ENCODE results near the gene NFKB1. TPM values are rescaled to one million over a fixed set of nuclear protein-coding genes. Genes with fewer than 3 reads are reported as not detected.

Gene NFKB1
- total and polyA plus RNA-seq, 9 of the 15 experiments (the other 6 are each of a cell fraction or from before 2014, with no cell fraction given) = 2.4 to 14.5 (median 10.3) TPM

- no peak for DNase-seq (ENCODE audit: extremely low read depth in 1 of 4, low spot score in 3 of 4)
- no peaks in the 10 kb centered on the region for H3K79me2 ChIP-seq (ENCODE audit: control insufficient read depth, insufficient read depth, low read length)
- H3K9ac ChIP-seq (ENCODE audit: insufficient read depth in 1 of 2, low read depth in 2 of 2, low read length in 2 of 2) = no peak overlapping the region
- in situ Hi-C loops (cut with MboI) = no loop called here
- no peak overlapping the region for H3K4me3 ChIP-seq
- H4K20me1 ChIP-seq (replicated peaks; ENCODE audit: control insufficient read depth, insufficient read depth, low read length) = no peaks in the 10 kb centered on the region
- TF ChIP-seq XRCC3 (IDR thresholded peaks at IDR 0.05) = no peak
- peak; percentile 83 for TF ChIP-seq FOSL1 (tag; conservative IDR thresholded peaks at IDR 0.05)
- ChIA-PET CTCF (ENCODE audit: low intra/inter-chr PET ratio) (interaction anchor here (0.6 to 0.7 kb wide), 2 partner anchors 367 to 1127 kb away, joined by 3 to 4 read pairs; no protein-coding TSS in a partner anchor), POLR2A (interaction anchor here (0.6 kb wide), 1 partner anchor 1656 kb away, joined by 3 read pairs; no protein-coding TSS in a partner anchor)
- H3K4me1 ChIP-seq (replicated peaks in 1 of 2; ENCODE audit: control insufficient read depth in 2 of 2, insufficient read depth in 2 of 2, low read length in 2 of 2) = no peaks in the 10 kb centered on the region
- no peaks in the 10 kb centered on the region for H3K9me1 ChIP-seq (ENCODE audit: control insufficient read depth, insufficient read depth, low read length)
- ATAC-seq = no peak
- H3K4me2 ChIP-seq (ENCODE audit: insufficient read depth, low read length) = no peak overlapping the region
- no peaks in the 10 kb centered on the region for H3K27me3 ChIP-seq (ENCODE audit: control insufficient read depth in 2 of 2, insufficient read depth in 2 of 2, low read length in 2 of 2)
- BruUV-seq (replicated peaks) = no TSS peak
- no peak overlapping the region for H3K27ac ChIP-seq (ENCODE audit: extremely low read depth, low read depth, low read length)
- intact Hi-C loops (cut with micrococcal nuclease) = no loop called here
- no peak for FAIRE-seq
- no peaks in the 10 kb centered on the region for H3K9me3 ChIP-seq (replicated peaks; ENCODE audit: control insufficient read depth, insufficient read depth, low read depth, low read length)
- H2AFZ ChIP-seq (ENCODE audit: low read depth, low read length) = no peak overlapping the region
- no CpG with 5 or more reads among the region's 1 CpG for WGBS (ENCODE audit: insufficient coverage, low coverage, missing lambda C conversion rate)
- no peaks in the 10 kb centered on the region for H3K36me3 ChIP-seq (ENCODE audit: control insufficient read depth, insufficient read depth, low read length)
These were observed 161.9 kb downstream of the NFKB1 start for GRCh38 chr4:102663073-102663472.

DNA sequence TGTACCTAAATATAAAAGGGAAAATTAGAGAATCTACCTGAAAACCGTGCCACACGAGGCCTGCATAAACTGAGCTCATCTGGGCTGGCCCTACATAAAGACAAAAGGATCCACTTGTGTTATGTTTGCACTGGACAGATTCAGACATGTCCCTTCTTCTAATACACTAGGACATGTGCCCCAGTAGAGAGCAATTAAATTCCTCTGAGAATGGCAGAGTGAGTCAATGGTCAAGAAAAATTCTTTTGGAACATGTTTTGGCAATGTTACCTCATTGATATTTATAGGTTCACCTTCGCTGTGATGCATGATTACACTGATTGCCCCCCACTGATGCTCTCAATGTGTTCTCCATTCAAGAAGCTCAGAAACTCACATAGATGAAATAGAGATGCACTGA lies 164.4 kb downstream of the NFKB1 start:
- Histone ChIP-seq H3K9ac (ENCODE audit: insufficient read depth in 1 of 2, low read depth in 2 of 2, low read length in 2 of 2) (no peak overlapping the region), H3K27ac (ENCODE audit: extremely low read depth, low read depth, low read length) (no peak overlapping the region), H3K27me3 (ENCODE audit: control insufficient read depth in 2 of 2, insufficient read depth in 2 of 2, low read length in 2 of 2) (no peaks in the 10 kb centered on the region), H3K9me1 (ENCODE audit: control insufficient read depth, insufficient read depth, low read length) (no peaks in the 10 kb centered on the region), H2AFZ (ENCODE audit: low read depth, low read length) (no peak overlapping the region), H3K36me3 (ENCODE audit: control insufficient read depth, insufficient read depth, low read length) (no peaks in the 10 kb centered on the region), H3K79me2 (ENCODE audit: control insufficient read depth, insufficient read depth, low read length) (no peaks in the 10 kb centered on the region), H3K4me1 (replicated peaks in 1 of 2; ENCODE audit: control insufficient read depth in 2 of 2, insufficient read depth in 2 of 2, low read length in 2 of 2) (no peaks in the 10 kb centered on the region), H3K4me2 (ENCODE audit: insufficient read depth, low read length) (no peak overlapping the region), H3K4me3 (no peak overlapping the region), H4K20me1 (replicated peaks; ENCODE audit: control insufficient read depth, insufficient read depth, low read length) (no peaks in the 10 kb centered on the region), H3K9me3 (replicated peaks; ENCODE audit: control insufficient read depth, insufficient read depth, low read depth, low read length) (no peaks in the 10 kb centered on the region)
- CTCF ChIA-PET (ENCODE audit: low intra/inter-chr PET ratio) = no interaction called here
- FAIRE-seq = no peak
- POLR2A ChIA-PET = no interaction called here
- ATAC-seq = no peak
- DNase-seq (ENCODE audit: extremely low read depth in 1 of 4, low spot score in 3 of 4) = no peak
- in situ Hi-C loops (cut with MboI) = no loop called here
- BruUV-seq (replicated peaks) = no TSS peak
- WGBS (ENCODE audit: insufficient coverage, low coverage, missing lambda C conversion rate) = 34% methylated on average over 3 of the region's 3 CpGs
- intact Hi-C loops (cut with micrococcal nuclease) = no loop called here
- no peak for TF ChIP-seq HNRNPH1 (optimal IDR thresholded peaks at IDR 0.05; ENCODE audit: low read depth, low read length)
- no peak for TF ChIP-seq ELF4 (CRISPR knock-in tag; IDR thresholded peaks at IDR 0.05)
- TF ChIP-seq SIX5 (IDR thresholded peaks at IDR 0.05; ENCODE audit: borderline replicate concordance in 1 of 2, insufficient read depth in 1 of 2, low read depth in 1 of 2, low read length in 2 of 2) = no peak
- no peak for TF ChIP-seq ZNF316 (IDR thresholded peaks at IDR 0.05)
- TF ChIP-seq EZH2 (IDR thresholded peaks at IDR 0.05; ENCODE audit: borderline replicate concordance, low read depth, low read length) = no peak
- TF ChIP-seq, protein P1, sequence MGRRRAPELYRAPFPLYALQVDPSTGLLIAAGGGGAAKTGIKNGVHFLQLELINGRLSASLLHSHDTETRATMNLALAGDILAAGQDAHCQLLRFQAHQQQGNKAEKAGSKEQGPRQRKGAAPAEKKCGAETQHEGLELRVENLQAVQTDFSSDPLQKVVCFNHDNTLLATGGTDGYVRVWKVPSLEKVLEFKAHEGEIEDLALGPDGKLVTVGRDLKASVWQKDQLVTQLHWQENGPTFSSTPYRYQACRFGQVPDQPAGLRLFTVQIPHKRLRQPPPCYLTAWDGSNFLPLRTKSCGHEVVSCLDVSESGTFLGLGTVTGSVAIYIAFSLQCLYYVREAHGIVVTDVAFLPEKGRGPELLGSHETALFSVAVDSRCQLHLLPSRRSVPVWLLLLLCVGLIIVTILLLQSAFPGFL (CRISPR knock-in tag; IDR thresholded peaks at IDR 0.05) = no peak
- no peak for TF ChIP-seq ZNF764 (CRISPR knock-in tag; IDR thresholded peaks at IDR 0.05; ENCODE audit: low read depth)
- TF ChIP-seq, protein P2, sequence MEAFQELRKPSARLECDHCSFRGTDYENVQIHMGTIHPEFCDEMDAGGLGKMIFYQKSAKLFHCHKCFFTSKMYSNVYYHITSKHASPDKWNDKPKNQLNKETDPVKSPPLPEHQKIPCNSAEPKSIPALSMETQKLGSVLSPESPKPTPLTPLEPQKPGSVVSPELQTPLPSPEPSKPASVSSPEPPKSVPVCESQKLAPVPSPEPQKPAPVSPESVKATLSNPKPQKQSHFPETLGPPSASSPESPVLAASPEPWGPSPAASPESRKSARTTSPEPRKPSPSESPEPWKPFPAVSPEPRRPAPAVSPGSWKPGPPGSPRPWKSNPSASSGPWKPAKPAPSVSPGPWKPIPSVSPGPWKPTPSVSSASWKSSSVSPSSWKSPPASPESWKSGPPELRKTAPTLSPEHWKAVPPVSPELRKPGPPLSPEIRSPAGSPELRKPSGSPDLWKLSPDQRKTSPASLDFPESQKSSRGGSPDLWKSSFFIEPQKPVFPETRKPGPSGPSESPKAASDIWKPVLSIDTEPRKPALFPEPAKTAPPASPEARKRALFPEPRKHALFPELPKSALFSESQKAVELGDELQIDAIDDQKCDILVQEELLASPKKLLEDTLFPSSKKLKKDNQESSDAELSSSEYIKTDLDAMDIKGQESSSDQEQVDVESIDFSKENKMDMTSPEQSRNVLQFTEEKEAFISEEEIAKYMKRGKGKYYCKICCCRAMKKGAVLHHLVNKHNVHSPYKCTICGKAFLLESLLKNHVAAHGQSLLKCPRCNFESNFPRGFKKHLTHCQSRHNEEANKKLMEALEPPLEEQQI (IDR thresholded peaks at IDR 0.05) = no peak
- TF ChIP-seq MBD2 (IDR thresholded peaks at IDR 0.05; ENCODE audit: borderline replicate concordance, low read depth) = no peak
- no peak for TF ChIP-seq E2F3 (CRISPR knock-in tag; IDR thresholded peaks at IDR 0.05)
- no peak for TF ChIP-seq SMC3 (conservative IDR thresholded peaks at IDR 0.05; ENCODE audit: insufficient read depth, low read depth, low read length)
- no peak for TF ChIP-seq ADNP (tag; IDR thresholded peaks at IDR 0.05)
- TF ChIP-seq GATA2 (CRISPR knock-in tag; IDR thresholded peaks at IDR 0.05) = no peak

Data from K562 (cell line).